Neural crest cell (in vitro differentiated cells): ENCODE data around the gene HSD17B8. TPM values are rescaled to one million over a fixed set of nuclear protein-coding genes. Genes with fewer than 3 reads are reported as not detected.

Source experiments
- DNase-seq: peaks from one replicate; pipeline ENCODE4 v3.0.0; 2021; ENCODE audit warnings: low read depth, mixed read lengths, low spot score
- H3K27ac Mint-ChIP-seq: one replicate; pipeline ENCODE4 v1.8.0; 2021; ENCODE audit warnings: mild to moderate bottlenecking, mixed read lengths; ENCODE audit not compliant: unreplicated experiment
- H3K27me3 Mint-ChIP-seq: 2 replicates; pipeline ENCODE4 v1.8.0; 2021; ENCODE audit warnings: low read depth, mild to moderate bottlenecking, mixed read lengths
- H3K36me3 Mint-ChIP-seq: 2 replicates; pipeline ENCODE4 v1.8.0; 2021; ENCODE audit warnings: low read depth, mild to moderate bottlenecking, mixed read lengths
- H3K4me1 Mint-ChIP-seq: 2 replicates; pipeline ENCODE4 v1.8.0; 2021; ENCODE audit warnings: mixed read lengths
- H3K4me3 Mint-ChIP-seq: one replicate; pipeline ENCODE4 v1.8.0; 2021; ENCODE audit warnings: mild to moderate bottlenecking, mixed read lengths
- H3K9me3 Mint-ChIP-seq: 2 replicates; pipeline ENCODE4 v1.8.0; 2021; ENCODE audit warnings: mixed read lengths
- CTCF ChIP-seq: fragments of 200-600 bp; sonication (generic); conservative IDR thresholded peaks from 2 replicates; pipeline ENCODE4 v1.5.0; 2021; ENCODE audit warnings: antibody characterized with exemption, mild to moderate bottlenecking
- total RNA-seq: library from RNA; stranded (reverse); gene quantifications from 2 replicates; pipeline ENCODE4 v1.2.1, GENCODE V29; 2021

HSD17B8 gene
- total RNA-seq, 1 donor from 2014 or later = 3.3 TPM

- no peaks in the 10 kb centered on the region for H3K36me3 Mint-ChIP-seq
- H3K9me3 Mint-ChIP-seq = no peaks in the 10 kb centered on the region
- TF ChIP-seq CTCF = no peak
- no peaks in the 10 kb centered on the region for H3K27me3 Mint-ChIP-seq
- peaks cover 7% of the 10 kb centered on the region for H3K4me1 Mint-ChIP-seq
- no peak overlapping the region for H3K27ac Mint-ChIP-seq
- H3K4me3 Mint-ChIP-seq = no peak overlapping the region
- no peak for DNase-seq
These were observed 38.1 kb upstream of the HSD17B8 start for GRCh38 chr6:33166363-33166762.

GRCh38 chr6:33166811-33167210 is 37.6 kb upstream of the HSD17B8 start:
- Mint-ChIP-seq H3K4me3 (no peak overlapping the region), H3K9me3 (no peaks in the 10 kb centered on the region), H3K4me1 (peaks cover 3% of the 10 kb centered on the region), H3K27me3 (no peaks in the 10 kb centered on the region), H3K27ac (no peak overlapping the region), H3K36me3 (no peaks in the 10 kb centered on the region)
- DNase-seq = no peak
- TF ChIP-seq CTCF = no peak

GRCh38 chr6:33167374-33168283 is 36.8 kb upstream of the HSD17B8 start:
- Mint-ChIP-seq H3K4me3 (no peak overlapping the region), H3K4me1 (no peaks in the 10 kb centered on the region), H3K27me3 (no peaks in the 10 kb centered on the region), H3K27ac (peak overlapping the region; percentile 27), H3K9me3 (no peaks in the 10 kb centered on the region), H3K36me3 (no peaks in the 10 kb centered on the region)
- DNase-seq = no peak
- no peak for TF ChIP-seq CTCF

GRCh38 chr6:33168284-33168601 is 36.2 kb upstream of the HSD17B8 start:
- Mint-ChIP-seq H3K4me3 (no peak overlapping the region), H3K27ac (no peak overlapping the region), H3K27me3 (no peaks in the 10 kb centered on the region), H3K4me1 (no peaks in the 10 kb centered on the region), H3K36me3 (no peaks in the 10 kb centered on the region), H3K9me3 (no peaks in the 10 kb centered on the region)
- DNase-seq = no peak
- no peak for TF ChIP-seq CTCF

GRCh38 chr6:33168639-33169038 is 35.8 kb upstream of the HSD17B8 start:
- DNase-seq = no peak
- TF ChIP-seq CTCF = no peak
- H3K27me3 Mint-ChIP-seq = no peaks in the 10 kb centered on the region
- H3K27ac Mint-ChIP-seq = no peak overlapping the region
- no peak overlapping the region for H3K4me3 Mint-ChIP-seq
- H3K9me3 Mint-ChIP-seq = no peaks in the 10 kb centered on the region
- H3K36me3 Mint-ChIP-seq = no peaks in the 10 kb centered on the region
- no peaks in the 10 kb centered on the region for H3K4me1 Mint-ChIP-seq
